ENCODE measurements around the gene PDE6G. TPM values are rescaled to one million over a fixed set of nuclear protein-coding genes. Genes with fewer than 3 reads are reported as not detected.

The PDE6G gene
- total RNA-seq, 4 donors from 2014 or later: 0.30 to 8.9 (median 1.1) TPM; not detected in 1

DNA sequence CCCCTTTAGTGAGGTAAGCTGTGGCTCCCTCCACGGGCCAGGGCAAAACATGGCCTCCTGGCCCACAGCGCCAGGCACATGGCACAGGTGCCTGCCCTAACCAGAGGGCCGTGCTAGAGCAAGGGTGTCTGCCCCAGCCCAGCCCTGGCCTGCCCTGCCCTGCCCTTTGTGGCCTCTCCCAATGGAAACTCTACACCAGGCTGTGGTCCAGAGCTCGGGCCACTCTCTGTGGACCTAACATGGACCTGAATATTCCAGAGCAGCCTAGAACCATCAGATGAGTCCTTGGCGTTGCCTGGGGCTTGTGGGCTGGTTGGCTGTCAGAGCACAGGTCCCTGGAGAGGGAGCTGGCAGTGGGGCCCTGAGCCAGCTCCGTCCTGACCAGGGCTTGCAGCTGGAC, 38.9 kb upstream of the PDE6G start:
- H3K4me3 ChIP-seq (ENCODE audit: low read depth, poor library complexity, severe bottlenecking): no peak overlapping the region
- DNase-seq (ENCODE audit: low spot score in 2 of 2): no peak
- 70 to 79% methylated on average over 4 to 6 of the region's 6 CpGs for WGBS, 2 donors
- intact Hi-C loops (cut with DNase I; ENCODE audit: low total_unique reads): no loop called here
- TF ChIP-seq POLR2A (IDR thresholded peaks at IDR 0.05): no peak
- TF ChIP-seq, protein P1, sequence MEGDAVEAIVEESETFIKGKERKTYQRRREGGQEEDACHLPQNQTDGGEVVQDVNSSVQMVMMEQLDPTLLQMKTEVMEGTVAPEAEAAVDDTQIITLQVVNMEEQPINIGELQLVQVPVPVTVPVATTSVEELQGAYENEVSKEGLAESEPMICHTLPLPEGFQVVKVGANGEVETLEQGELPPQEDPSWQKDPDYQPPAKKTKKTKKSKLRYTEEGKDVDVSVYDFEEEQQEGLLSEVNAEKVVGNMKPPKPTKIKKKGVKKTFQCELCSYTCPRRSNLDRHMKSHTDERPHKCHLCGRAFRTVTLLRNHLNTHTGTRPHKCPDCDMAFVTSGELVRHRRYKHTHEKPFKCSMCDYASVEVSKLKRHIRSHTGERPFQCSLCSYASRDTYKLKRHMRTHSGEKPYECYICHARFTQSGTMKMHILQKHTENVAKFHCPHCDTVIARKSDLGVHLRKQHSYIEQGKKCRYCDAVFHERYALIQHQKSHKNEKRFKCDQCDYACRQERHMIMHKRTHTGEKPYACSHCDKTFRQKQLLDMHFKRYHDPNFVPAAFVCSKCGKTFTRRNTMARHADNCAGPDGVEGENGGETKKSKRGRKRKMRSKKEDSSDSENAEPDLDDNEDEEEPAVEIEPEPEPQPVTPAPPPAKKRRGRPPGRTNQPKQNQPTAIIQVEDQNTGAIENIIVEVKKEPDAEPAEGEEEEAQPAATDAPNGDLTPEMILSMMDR (IDR thresholded peaks at IDR 0.05): no peak

DNA sequence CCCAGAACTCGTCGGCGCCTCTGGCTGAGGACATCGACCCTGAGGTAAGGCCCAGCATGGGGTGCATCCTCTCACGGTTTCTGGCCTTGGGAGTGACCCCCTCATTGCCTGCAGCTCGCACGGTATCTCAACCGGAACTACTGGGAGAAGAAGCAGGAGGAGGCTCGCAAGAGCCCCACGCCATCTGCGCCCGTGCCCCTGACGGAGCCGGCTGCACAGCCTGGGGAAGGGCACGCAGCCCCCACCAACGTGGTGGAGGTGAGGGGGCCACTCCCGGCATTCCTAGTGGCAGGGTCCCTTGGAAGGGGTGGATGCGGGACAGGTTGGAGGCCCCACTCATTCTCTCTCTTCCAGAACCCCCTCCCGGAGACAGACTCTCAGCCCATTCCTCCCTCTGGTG, 38.5 kb upstream of the PDE6G start:
- H3K4me3 ChIP-seq (ENCODE audit: low read depth, poor library complexity, severe bottlenecking): no peak overlapping the region
- intact Hi-C loops (cut with DNase I; ENCODE audit: low total_unique reads): no loop called here
- TF ChIP-seq, protein P1 (IDR thresholded peaks at IDR 0.05): no peak
- TF ChIP-seq POLR2A (IDR thresholded peaks at IDR 0.05): no peak
- WGBS, 2 donors: 94 to 97% methylated on average over 18 to 19 of the region's 19 CpGs
- DNase-seq (ENCODE audit: low spot score in 2 of 2): no peak

DNA sequence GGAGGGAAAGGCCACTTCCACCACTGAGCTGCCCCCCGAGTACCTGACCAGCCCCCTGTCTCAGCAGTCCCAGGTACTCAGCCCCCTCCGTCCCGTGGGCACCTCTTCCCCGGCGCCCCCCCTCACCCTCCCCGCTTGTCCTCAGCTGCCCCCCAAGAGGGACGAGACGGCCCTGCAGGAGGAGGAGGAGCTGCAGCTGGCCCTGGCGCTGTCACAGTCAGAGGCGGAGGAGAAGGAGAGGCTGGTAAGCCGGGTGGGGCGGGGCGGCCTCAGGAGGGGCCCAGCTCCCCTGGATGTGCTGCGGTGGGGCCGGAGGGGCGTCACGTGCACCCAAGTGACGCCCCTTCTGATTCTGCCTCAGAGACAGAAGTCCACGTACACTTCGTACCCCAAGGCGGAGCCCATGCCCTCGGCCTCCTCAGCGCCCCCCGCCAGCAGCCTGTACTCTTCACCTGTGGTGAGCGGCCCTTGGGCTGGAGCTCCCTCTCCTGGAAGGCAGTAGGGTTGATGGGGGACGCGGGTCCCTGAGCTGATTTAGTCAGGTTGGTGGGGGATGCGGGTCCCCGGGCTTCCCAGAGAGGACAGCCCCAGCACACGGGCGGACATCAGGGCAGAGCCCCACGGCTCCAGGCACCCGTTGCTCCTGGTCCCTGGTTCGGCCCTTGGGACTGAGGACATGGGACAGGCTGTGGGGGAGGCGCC, 37.3 kb upstream of the PDE6G start:
- no peak for DNase-seq (ENCODE audit: low spot score in 2 of 2)
- H3K4me3 ChIP-seq (ENCODE audit: low read depth, poor library complexity, severe bottlenecking): no peak overlapping the region
- no peak for TF ChIP-seq POLR2A (IDR thresholded peaks at IDR 0.05)
- TF ChIP-seq, protein P1 (IDR thresholded peaks at IDR 0.05): no peak
- intact Hi-C loops (cut with DNase I; ENCODE audit: low total_unique reads): no loop called here
- WGBS, 2 donors: 89 to 94% methylated on average over 26 to 27 of the region's 35 CpGs

DNA sequence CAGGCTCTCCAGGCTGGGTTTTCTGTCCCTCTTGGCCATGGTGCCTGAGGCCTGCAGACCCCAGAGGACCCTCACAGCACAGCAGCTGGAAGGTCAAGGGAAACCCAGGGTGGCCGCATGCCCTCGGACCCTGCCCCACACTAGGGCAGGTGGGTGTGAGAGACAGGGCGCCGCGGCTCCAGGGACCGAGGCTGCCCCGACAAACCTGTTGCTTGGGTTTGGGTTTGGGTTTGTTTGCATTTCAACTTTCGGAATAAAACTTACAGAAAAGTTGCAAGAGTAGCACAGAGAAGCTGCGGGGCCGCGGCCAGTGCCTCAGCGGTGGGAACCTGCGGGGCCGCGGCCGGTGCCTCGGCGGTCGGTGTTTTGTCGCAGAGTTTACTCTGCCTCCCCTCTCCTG, 35.3 kb upstream of the PDE6G start:
- TF ChIP-seq, protein P1 (IDR thresholded peaks at IDR 0.05): no peak
- no peak for TF ChIP-seq POLR2A (IDR thresholded peaks at IDR 0.05)
- intact Hi-C loops (cut with DNase I; ENCODE audit: low total_unique reads): no loop called here
- no peak overlapping the region for H3K4me3 ChIP-seq (ENCODE audit: low read depth, poor library complexity, severe bottlenecking)
- DNase-seq (ENCODE audit: low spot score in 2 of 2): no peak
- WGBS, 2 donors: 94 to 98% methylated on average over 20 of the region's 20 CpGs

DNA sequence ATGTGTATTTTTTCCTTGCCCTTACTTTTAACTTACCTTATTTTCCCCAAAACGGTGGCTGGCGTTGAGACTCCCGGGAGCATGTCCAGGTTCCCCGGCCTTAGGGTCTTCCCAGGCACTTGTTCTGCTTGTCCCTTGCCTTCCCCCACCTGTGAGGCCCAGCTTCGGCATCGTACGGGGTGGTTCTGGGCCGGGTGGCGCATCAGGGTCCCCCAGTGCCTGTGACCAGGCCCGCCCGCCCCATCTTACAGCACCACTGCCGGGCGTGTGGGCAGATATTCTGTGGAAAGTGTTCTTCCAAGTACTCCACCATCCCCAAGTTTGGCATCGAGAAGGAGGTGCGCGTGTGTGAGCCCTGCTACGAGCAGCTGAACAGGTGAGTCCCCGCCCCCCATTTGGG, 34.9 kb upstream of the PDE6G start:
- H3K4me3 ChIP-seq (ENCODE audit: low read depth, poor library complexity, severe bottlenecking): no peak overlapping the region
- TF ChIP-seq POLR2A (IDR thresholded peaks at IDR 0.05): no peak
- TF ChIP-seq, protein P1 (IDR thresholded peaks at IDR 0.05): no peak
- no peak for DNase-seq (ENCODE audit: low spot score in 2 of 2)
- intact Hi-C loops (cut with DNase I; ENCODE audit: low total_unique reads): no loop called here
- WGBS, 2 donors: 88 to 92% methylated on average over 15 to 18 of the region's 18 CpGs

DNA sequence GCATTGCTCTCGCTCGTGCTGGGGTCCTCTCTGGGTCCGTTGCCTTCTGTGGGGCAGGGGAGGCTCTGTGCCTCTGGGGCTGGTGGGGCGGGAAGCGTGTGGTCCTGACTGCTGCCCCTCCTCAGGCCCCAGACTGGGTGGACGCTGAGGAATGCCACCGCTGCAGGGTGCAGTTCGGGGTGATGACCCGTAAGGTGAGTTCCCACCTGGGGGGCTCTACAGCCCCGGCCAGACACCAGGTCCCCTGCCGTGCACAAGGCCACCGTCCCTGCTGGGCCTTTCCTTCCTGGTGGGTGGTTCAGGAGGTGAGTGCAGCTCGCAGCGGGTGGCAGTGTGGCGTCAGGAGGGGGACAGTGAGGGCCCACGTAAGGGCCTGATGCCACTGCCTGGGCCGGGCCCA, 34.2 kb upstream of the PDE6G start:
- no peak overlapping the region for H3K4me3 ChIP-seq (ENCODE audit: low read depth, poor library complexity, severe bottlenecking)
- no peak for DNase-seq (ENCODE audit: low spot score in 2 of 2)
- TF ChIP-seq, protein P1 (IDR thresholded peaks at IDR 0.05): no peak
- TF ChIP-seq POLR2A (IDR thresholded peaks at IDR 0.05): no peak
- intact Hi-C loops (cut with DNase I; ENCODE audit: low total_unique reads): no loop called here
- 85 to 89% methylated on average over 14 to 16 of the region's 17 CpGs for WGBS, 2 donors

Measured in lower leg skin (tissue), 4 donors.